HG02588 (cell line): ENCODE data around the gene ZNF439.
"Not testable (repeated sequence)": the region's sequence is repeated elsewhere in the genome, so short reads cannot be mapped to it uniquely, and the experiment has no call there.

ENCODE experiments used
- ATAC-seq: cut with Tn5 transposase; IDR thresholded peaks from one replicate; pipeline ENCODE4 v1.9.1; 2021; ENCODE audit warnings: mild to moderate bottlenecking, moderate library complexity; ENCODE audit not compliant: unreplicated experiment

Gene ZNF439

DNA sequence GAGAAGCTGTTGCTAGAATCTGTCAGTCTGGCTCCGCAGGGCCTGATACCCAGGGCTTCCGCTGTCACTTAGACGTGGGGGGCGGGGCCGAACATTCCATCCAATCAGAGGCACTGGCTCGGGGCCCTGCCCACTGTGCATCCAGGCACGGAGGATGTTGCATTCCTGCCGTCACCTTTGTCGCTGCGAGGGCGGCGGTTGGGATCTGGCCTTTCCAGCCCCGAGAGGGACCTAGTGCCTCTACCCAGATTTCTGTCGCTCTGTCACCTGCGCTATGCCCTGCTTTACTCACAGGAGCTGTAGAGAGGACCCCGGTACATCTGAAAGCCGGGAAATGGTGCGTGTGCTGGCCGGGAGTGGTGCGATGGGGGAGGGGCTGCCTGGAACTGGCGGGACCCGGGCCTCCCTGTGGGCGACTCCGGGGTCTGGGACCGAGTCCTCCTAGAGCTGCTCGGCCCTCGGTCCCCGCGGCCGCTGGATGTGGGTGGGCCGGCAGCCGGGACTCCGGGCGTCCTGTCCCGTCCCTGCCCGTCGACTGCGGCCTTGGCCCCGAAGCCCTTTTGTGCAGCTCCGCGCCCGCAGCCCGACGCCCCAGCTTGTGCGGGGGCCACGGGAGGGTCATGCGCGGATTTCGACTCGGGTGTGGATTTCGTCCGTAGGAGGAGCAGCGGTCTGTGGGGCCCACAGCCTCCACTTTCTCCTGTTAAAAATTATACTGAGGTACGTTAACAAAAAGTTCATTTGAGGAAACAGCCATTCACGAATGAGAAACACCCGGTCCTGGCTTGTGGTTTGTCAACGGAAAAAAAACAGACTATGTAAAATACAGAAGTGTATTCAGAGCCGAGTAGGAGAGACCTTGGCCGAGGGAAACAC is at the start of gene ZNF439:
Gene ZNF439, plus strand, starts transcription at position 133 of the 876 bp plus-strand sequence. Its CDS starts 142 bp downstream, at position 275.
- ATAC-seq: peak; percentile 78

DNA sequence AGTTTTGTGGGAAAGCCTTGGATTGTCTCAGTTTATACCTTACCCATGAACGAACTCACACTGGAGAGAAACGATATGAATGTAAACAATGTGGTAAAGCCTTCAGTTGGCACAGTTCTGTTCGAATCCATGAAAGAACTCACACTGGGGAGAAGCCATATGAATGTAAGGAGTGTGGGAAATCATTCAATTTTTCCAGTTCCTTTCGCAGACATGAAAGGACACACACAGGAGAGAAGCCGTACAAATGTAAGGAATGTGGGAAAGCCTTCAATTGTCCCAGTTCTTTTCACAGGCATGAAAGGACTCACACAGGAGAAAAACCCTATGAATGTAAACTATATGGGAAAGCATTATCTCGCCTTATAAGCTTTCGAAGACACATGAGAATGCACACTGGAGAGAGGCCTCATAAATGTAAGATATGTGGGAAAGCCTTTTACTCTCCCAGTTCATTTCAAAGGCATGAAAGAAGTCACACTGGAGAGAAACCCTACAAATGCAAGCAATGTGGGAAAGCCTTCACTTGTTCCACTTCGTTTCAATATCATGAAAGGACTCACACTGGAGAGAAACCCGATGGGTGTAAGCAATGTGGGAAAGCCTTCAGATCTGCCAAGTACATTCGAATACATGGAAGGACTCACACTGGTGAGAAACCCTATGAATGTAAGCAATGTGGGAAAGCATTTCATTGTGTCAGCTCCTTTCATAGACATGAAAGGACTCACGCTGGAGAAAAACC is 42.0 kb upstream of the ZNF439 start:
- no peak for ATAC-seq

DNA sequence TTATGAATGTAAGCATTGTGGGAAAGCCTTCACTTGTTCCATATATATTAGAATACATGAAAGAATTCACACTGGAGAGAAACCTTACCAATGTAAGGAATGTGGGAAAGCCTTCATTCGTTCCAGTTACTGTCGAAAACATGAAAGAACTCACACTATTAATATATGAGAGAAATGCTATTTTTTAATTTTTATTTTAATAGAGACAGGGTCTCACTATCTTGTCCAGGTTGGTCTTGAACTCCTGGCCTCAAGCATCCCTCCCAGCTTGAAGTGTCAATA is 41.5 kb upstream of the ZNF439 start:
- ATAC-seq: no peak

DNA sequence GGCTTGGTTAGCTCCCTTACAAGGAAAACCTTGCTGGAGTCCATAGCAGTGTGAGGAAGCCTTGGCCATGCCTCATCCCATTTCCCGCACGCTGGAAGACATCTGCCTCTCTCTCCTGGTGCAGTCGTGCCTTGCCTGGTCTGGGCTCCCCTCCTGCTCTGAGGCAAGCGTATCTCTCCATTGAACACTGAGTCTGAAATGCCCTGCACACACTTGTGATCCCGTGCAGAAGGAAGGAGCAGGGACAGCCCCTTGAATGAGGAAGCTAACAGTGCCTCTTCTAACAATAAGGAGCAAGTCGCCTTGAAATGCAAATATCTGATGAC is 34.9 kb upstream of the ZNF439 start:
- ATAC-seq: no peak

DNA sequence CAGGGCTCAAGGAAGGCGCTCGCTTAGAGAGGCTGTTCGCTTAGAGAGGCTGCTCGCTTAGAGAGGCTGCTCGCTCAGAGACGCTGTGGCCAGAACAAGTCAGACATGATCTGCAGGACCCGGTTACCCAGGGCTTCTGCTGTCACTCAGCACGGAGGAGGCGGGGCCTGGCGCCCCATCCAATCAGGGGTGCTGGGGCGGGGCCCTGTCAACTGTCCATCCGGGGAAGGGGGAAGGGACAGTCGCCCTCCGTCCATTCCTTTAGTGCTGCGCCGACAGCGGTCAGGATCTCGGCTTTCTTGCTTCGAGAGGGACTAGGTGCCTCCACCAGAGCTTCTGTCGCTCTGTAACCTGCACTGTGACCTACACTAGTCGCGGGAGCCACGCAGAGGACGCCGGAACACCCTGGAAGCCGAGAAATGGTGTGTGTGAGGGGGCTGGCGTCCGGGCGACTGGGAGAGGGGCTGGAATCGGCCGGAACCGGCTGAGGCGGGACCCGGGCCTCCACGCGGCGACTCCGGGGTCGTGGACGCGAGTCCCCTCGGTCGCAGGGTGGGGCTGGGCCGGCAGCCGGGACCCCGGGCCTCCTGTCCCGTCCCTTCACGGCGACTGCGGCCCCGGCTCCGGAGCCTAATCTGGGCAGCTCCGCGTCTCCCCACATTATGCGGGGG is 34.4 kb upstream of the ZNF439 start, which contains the start of gene ZNF440:
Gene ZNF440, plus strand, starts transcription at position 245 of the 671 bp plus-strand sequence. Its CDS starts 175 bp downstream, at position 420.
- ATAC-seq: peak; percentile 98

DNA sequence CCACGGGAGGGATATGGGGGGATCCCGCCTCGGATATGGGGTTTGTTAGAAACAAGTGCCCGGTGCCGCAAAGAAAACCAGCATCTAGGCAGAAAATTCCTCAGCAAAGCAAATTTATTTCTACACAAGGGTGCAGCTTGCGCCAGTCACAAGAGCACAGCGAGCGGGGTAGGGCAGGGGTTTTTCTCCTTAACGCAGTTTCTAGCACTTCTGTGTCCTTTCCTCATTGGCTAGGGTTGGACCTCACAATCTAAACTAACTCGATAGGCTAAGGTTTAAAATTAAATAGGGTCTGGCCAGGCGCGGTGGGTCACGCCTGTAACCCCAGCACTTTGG is 33.9 kb upstream of the ZNF439 start:
- ATAC-seq: no peak

DNA sequence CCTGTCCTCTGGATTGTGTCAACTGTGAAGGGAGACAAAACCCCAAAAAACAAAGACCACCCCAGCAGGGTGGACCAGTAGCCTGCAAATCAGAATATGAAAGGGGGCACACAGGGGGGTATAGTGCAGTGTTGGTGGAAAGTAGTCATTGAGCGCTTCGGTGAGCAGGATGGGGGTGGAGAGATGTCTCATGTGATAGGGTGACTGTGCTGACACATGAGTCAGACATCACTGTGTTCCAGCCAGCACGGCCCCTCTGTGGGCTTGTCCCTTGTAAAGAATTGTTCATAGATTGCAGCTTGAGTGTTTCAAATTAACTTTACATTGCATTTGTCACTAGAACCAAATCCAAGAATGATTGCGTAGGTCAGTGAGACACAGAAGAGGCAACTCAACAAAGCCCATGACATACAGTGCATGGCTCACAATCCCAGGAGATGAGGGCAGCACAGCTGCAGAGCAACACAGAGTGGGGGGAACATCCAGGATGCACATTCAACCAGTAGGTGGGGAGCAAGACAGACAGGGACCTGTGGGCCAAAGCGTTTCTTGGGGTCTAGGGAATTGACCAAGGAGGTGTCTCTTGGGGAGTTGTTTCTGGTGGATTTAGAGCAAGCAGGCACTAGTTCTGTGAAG is 26.9 kb upstream of the ZNF439 start:
- no peak for ATAC-seq

DNA sequence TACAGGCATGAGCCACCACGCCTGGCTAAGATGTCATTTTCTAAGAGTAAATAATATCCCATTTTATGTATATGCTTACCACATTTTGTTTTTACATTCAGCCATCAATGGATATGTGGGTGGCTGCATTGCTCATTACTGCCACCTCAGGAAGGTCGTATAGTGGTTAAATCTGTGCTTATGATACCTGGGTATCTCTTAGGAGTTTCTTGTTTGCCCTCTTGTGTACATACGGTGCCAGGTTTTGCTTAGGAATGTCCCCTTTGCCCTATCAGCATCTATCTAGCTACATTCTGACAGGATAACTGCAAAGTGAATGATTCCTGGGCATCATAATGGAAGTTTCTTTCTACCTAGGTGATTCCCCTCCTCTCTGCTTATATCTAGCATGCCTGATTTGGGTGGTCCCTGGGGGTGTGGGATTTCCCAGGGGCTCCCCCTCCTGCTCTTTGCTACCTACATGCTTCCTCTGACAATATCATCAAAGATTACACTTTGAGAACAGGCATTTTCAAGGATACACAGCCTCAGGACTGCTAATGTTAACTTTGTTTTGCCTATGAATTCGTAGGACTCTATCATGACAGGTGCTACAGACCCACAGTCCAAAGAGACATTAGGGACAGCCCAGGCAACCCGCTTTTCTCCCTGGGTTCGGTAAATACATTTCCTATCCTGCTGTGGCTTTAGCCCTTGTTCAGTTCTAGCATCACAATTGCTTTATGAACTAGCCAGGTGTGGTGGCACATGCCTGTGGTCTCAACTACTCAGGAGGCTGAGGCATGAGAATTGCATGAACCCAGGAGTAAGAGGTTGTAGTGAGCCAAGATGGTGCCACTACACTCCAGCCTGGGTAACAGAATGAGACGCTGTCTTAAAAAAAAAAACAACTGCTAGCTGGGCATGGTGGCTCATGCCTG is 19.3 kb upstream of the ZNF439 start:
- not testable (repeated sequence) for ATAC-seq

DNA sequence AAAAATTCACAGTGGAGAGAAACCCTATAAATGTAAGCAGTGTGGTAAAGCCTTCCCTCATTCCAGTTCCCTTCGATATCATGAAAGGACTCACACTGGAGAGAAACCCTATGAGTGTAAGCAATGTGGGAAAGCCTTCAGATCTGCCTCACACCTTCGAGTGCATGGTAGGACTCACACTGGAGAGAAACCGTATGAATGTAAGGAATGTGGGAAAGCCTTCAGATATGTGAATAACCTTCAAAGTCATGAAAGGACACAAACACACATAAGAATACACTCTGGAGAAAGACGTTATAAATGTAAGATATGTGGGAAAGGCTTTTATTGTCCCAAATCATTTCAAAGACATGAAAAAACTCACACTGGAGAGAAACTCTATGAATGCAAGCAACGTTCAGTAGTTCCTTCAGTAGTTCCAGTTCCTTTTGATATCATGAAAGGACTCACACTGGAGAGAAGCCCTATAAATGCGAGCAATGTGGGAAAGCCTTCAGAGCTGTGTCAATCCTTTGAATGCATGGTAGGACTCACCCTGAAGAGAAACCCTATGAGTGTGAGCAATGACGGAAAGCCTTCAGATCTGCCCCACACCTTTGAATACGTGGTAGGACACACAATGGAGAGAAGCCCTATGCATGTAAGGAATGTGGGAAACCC is 16.1 kb upstream of the ZNF439 start:
- no peak for ATAC-seq

DNA sequence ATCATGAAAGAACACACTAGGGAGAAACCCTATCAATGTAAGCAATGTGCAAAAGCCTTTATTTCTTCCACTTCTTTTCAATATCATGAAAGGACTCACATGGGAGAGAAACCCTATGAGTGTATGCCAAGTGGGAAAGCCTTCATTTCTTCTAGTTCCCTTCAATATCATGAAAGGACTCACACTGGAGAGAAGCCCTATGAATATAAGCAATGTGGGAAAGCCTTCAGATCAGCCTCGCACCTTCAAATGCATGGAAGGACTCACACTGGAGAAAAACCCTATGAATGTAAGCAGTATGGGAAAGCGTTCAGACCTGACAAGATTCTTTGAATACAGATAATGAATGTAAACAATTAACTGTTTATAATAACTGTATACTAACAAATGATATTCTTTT is 15.0 kb upstream of the ZNF439 start:
- ATAC-seq: no peak

DNA sequence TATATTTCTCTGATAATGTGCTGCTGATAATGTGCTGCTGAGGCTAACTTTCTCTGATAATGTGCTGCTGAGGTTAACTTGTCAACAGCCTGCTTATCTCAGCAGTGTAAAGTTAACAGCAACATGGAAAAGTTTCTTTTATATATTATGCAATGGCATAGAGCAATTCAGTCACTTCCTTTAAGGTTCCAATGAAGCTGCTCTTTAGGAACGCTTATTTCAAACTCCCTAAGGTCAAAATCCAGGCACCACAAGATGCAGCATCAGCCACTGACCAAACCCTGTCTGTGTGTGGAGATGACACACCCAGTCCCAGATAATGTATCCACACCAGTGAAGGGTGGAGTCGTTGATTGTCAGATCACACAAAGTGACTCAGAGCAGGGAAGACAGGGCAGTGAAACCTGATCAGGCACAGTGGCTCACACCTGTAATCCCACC is 12.9 kb upstream of the ZNF439 start:
- not testable (repeated sequence) for ATAC-seq

DNA sequence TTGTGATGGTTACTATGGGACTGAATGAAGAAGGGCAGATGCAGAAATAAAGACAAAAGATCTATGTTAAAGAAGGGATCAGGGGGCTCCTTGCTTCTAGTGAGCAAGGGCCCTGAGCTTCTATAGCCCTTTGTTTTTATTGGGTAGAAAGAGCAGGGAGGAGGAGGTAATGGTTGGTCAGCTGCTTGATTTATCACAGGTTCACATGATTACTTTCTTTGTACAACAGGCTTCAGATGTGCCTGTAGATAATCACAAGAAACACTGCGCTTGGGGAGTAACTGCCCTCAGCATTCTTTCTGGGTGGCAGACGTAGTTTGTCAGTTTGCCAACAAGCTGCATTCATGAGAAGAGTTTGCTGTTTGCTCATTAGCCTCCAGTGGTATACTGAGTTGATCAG is 4.8 kb upstream of the ZNF439 start:
- ATAC-seq: no peak

DNA sequence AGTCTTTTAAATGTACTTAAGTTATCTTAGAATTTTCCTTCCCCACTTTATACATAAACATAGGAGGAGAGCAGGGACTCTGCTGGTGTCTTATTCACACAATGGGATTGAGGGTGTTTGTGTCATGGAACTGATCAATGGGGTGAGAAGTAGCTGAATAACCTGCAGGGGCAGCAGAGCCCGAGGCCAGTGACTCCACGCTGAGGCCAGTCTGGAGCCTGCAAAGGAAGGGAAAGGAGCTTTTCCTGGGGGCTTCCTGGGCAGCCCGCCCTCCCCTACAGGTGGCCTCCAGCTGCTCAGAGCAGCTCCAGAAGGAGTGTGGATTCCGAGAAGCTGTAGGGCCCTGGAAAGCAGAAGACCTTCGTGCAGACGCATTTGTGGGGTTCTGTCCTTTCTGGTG is 911 bp upstream of the ZNF439 start:
- not testable (repeated sequence) for ATAC-seq

DNA sequence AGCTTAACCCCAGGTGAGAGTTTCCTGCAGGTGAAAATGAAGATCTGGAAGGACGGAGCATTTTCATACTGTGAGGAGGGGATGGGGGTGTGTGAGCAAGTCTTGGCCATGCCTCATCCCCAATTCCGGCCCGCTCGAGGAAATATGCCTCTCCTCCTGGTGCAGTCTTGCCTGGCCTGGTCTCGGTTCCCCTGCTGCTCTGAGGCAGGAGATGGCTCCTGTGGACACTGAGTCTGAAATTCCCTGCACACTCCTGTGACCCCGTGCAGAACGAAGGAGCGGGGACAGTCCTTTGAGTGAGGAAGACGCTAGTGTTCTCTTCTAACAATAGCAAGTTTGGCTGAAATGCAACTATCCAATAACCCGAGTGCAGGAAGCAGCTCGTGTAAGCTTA is 329 bp upstream of the ZNF439 start:
- ATAC-seq: peak; percentile 11

DNA sequence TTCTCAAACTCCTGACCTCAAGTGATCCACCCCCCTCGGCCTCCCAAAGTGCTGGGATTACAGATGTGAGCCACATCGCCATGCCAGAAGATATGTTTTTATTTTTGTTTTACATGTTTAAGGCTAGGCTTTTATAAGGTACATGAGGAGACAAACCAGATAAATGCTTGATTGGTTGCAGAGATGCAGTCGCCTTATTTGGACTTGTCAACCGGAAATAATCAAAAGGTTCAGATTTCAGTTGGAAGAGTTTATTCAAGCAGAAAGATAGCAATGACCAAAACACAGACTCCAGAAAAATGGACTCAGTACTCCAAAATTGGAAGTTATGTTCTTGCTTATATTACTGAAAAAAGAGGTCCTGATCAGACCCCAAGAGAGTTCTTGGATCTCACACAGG is 1.8 kb downstream of the ZNF439 start:
- ATAC-seq: not testable (repeated sequence)

DNA sequence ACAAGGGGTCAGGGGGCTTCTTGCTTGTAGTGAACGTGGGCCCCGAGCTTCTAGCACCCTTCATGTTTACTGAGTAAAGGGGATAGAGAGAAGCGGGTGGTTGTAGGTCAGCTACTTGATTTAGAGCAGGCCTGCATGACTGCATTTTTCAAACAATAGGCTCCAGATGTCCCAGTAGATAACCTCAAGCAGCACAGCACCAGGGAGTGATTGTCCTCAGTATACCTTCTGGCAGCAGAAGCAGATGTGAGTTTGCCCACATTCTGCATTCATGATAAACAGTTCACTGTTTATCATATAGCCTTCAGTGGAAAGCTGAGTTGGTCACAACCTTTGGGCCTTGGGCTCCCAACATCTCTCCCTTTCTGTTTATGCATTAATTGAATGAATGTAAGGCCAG is 4.8 kb downstream of the ZNF439 start:
- ATAC-seq: no peak

DNA sequence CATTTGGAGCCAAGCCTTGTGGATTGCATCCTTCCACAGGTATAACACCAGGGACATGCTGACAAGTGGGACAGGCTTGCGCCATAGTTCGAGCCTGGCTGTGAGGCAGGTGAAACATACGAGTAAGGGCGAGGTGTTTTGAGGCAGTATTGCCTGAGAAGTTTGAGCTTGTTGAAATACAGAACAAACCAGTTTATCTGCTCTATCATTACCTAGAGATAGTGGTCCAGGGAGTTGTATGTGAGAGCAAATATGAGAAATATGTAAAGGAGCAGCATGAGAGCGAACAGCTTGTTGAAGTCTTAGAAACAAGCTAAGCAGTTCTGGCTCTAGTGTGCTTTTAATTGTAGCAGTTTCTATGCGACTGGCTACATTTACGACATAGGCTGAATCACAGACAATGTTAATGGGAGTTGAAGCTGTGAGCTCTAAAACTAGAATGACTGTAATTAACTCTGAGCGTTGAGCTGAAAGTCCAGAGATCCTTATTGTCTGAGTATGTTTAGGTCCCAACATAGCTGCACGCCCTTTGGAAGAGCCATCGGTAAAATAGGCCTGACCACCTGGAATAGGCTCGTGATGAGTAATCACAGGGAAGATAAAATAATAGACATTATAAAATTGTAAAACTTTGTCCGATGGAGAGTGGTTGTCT is 8.2 kb downstream of the ZNF439 start:
- ATAC-seq: no peak

DNA sequence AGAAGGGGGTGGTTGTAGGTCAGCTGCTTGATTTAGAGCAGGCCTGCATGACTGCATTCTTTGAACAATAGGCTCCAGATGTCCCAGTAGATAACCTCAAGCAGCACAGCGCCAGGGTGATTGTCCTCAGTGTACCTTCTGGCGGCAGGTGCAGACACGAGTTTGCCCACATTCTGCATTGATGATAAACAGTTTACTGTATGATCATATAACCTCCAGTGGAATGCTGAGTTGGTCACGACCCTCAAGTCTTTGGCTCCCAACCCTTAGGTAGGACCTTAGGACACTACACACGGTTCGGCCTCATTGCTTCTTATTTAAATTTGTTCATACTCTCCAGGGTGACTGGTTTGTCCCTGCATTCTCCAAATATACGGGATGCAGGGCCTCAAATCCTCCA is 12.2 kb downstream of the ZNF439 start:
- ATAC-seq: no peak

DNA sequence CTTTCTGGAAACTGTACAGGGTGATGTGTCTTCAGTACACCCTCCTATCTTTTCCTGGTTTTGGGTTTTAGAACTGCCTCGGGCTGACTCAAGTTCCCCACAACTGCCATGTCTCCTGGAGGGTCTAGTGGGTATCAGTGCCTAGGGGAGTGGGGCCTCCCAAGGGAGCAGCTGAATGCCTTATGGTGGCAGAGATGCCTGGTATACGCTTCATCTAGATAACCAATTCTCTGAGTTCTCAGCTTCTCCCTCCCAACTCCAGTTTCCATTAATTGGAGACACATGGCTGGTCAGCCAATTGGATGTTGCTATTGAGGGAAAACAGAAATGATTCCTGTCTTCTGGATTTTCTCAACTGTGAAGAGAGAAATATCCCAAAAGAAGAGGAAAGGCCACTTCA is 12.8 kb downstream of the ZNF439 start:
- no peak for ATAC-seq
